Upper lobe of left lung (tissue), 4 donors: ENCODE data around the gene TMEM218.

Experiments
- CTCF ChIP-seq, 6 experiments: fragments of 450-650 bp in 4 of 6; fragments of 200-600 bp in 2 of 6; sonication (generic) in 2 of 6; IDR thresholded peaks; one replicate each; pipeline ENCODE4 v1.5.1; 2016 to 2019; ENCODE audit warnings: antibody characterized with exemption in 6 of 6
- EP300 ChIP-seq, 4 donors: sonication (generic); formaldehyde crosslinking; IDR thresholded peaks; one replicate each; pipeline ENCODE4 v1.5.1; 2017; ENCODE audit warnings: antibody characterized with exemption in 4 of 4, control low read depth in 2 of 4
- POLR2A ChIP-seq, 4 donors: fragments of 450-650 bp; IDR thresholded peaks; one replicate each; pipeline ENCODE4 v1.5.1; 2016 to 2017; ENCODE audit warnings: antibody characterized with exemption in 4 of 4, mild to moderate bottlenecking in 2 of 4
- POLR2AphosphoS5 ChIP-seq, 2 donors: sonication (generic); formaldehyde crosslinking; IDR thresholded peaks; one replicate each; pipeline ENCODE4 v1.5.1; 2017; ENCODE audit warnings: antibody characterized with exemption in 2 of 2

DNA sequence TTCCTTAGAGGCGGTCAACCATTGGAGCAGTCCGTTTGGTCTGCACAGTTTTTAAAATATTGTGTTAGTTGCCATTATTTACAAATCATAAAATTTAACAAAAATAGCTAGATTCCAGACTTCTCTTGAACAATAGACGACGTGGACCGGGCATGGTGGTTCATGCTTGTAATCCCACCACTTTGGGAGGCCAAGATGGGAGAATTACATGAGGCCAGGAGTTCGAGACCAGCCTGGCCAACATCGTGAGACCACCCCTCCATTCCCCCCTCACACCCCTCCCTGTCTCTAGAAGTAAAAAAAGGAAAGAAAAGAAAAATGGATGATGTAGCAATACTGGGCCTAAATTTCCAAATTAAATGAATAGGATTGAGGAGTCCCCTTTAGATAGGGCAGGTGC is 47.4 kb downstream of the TMEM218 start:
- no peak for TF ChIP-seq CTCF (IDR thresholded peaks at IDR 0.05)
- no peak for TF ChIP-seq POLR2AphosphoS5 (IDR thresholded peaks at IDR 0.05)
- TF ChIP-seq POLR2A (IDR thresholded peaks at IDR 0.05), result no peak
- TF ChIP-seq EP300 (IDR thresholded peaks at IDR 0.05), result no peak
